Measurements from ENCODE around the gene RAB6A.
A peak's percentile ranks its signal among the peaks of the same experiment; 100 is the strongest.

DNA sequence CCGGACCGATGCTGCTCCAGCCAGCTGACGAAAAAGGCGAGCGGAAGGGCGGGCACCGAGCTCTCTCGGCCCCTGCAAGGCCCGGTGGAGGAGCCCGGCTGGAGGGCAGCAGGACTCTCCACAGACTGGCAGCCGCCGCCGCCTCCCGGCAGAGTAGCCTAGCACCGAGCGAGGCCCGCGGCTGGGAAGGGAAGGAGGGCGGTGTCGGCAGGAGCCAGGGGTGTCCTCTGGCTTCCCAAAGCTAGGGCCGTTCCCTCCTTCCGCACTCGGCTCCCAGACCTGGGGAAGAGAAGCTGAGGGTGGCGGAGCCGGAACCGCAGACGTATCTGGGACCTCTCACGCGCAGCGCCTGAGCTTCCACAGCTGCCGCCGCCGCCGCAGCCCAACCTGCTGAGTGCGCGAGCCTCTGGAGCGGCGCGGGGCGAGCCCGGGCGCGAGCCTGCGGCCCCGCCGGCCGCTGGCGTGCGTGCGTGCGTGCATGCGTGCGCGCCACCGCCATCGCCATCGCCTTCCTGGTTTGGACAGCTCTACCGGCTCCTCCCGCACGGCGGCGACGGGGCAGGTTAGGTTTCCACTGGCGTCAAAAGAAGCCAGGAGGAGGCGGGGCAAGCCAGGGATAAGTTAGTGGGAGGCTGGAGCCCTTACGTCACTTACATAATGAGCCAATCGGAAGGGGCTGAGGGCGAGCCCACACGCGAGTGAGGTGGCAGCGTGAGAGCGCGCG is at the start of gene RAB6A:
- TF ChIP-seq, protein P1, sequence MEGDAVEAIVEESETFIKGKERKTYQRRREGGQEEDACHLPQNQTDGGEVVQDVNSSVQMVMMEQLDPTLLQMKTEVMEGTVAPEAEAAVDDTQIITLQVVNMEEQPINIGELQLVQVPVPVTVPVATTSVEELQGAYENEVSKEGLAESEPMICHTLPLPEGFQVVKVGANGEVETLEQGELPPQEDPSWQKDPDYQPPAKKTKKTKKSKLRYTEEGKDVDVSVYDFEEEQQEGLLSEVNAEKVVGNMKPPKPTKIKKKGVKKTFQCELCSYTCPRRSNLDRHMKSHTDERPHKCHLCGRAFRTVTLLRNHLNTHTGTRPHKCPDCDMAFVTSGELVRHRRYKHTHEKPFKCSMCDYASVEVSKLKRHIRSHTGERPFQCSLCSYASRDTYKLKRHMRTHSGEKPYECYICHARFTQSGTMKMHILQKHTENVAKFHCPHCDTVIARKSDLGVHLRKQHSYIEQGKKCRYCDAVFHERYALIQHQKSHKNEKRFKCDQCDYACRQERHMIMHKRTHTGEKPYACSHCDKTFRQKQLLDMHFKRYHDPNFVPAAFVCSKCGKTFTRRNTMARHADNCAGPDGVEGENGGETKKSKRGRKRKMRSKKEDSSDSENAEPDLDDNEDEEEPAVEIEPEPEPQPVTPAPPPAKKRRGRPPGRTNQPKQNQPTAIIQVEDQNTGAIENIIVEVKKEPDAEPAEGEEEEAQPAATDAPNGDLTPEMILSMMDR (IDR thresholded peaks at IDR 0.05 in 2 of 3, conservative IDR thresholded peaks at IDR 0.05 in 1 of 3; ENCODE audit: control insufficient read depth in 2 of 3, extremely low read depth in 1 of 3, insufficient read depth in 1 of 3, low read depth in 3 of 3, low read length in 3 of 3) = peak; percentile 6 to 31 (median 28); a peak in 3 of 6 replicates
- TF ChIP-seq ATF2 (IDR thresholded peaks at IDR 0.05; ENCODE audit: low read length) (no peak), POLR2AphosphoS5 (IDR thresholded peaks at IDR 0.05; ENCODE audit: low read length) (peak; percentile 82), ZNF274 (IDR thresholded peaks at IDR 0.05; ENCODE audit: insufficient read depth, insufficient read length) (no peak), POLR2A (IDR thresholded peaks at IDR 0.05; ENCODE audit: low read depth, low read length) (peak; percentile 87), TCF12 (IDR thresholded peaks at IDR 0.05; ENCODE audit: low read depth, low read length) (peak; percentile 23; the same call in 1 of the 2 replicates), KAT2A (conservative IDR thresholded peaks at IDR 0.05; ENCODE audit: control insufficient read depth, low read depth, low read length) (no peak), EZH2 (IDR thresholded peaks at IDR 0.05; ENCODE audit: borderline replicate concordance, control insufficient read depth, low read depth, low read length) (no peak), NR2F1 (conservative IDR thresholded peaks at IDR 0.05) (peak; percentile 54), BRCA1 (IDR thresholded peaks at IDR 0.05; ENCODE audit: low read depth, low read length) (no peak), SRF (IDR thresholded peaks at IDR 0.05; ENCODE audit: low read depth in 2 of 2, low read length in 2 of 2) (peak in 1 of 2 experiments; percentile 63; a peak in 1 of 4 replicates), FOXM1 (IDR thresholded peaks at IDR 0.05; ENCODE audit: low read depth, low read length) (no peak), EP300 (IDR thresholded peaks at IDR 0.05; ENCODE audit: borderline replicate concordance in 1 of 2, control insufficient read depth in 1 of 2, low read depth in 2 of 2, low read length in 2 of 2) (no peak)
- TF ChIP-seq, protein P2, sequence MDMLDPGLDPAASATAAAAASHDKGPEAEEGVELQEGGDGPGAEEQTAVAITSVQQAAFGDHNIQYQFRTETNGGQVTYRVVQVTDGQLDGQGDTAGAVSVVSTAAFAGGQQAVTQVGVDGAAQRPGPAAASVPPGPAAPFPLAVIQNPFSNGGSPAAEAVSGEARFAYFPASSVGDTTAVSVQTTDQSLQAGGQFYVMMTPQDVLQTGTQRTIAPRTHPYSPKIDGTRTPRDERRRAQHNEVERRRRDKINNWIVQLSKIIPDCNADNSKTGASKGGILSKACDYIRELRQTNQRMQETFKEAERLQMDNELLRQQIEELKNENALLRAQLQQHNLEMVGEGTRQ (IDR thresholded peaks at IDR 0.05; ENCODE audit: borderline replicate concordance, low read depth, low read length) = no peak

All from GM12878 (cell line).